ENCODE measurements around the gene HEPACAM2.

- TF ChIP-seq CTCF (IDR thresholded peaks at IDR 0.05) = no peak
- TF ChIP-seq POLR2A (IDR thresholded peaks at IDR 0.05) = no peak
These were observed 60.8 kb downstream of the HEPACAM2 start for GRCh38 chr7:93165447-93165846.
